Measurements from ENCODE around the gene FBLL1. TPM values are rescaled to one million over a fixed set of nuclear protein-coding genes. Genes with fewer than 3 reads are reported as not detected.

FBLL1 gene
- polyA plus RNA-seq, 1 donor (not counting 4 experiments of a cell fraction or from before 2014, with no cell fraction given) = not detected

DNA sequence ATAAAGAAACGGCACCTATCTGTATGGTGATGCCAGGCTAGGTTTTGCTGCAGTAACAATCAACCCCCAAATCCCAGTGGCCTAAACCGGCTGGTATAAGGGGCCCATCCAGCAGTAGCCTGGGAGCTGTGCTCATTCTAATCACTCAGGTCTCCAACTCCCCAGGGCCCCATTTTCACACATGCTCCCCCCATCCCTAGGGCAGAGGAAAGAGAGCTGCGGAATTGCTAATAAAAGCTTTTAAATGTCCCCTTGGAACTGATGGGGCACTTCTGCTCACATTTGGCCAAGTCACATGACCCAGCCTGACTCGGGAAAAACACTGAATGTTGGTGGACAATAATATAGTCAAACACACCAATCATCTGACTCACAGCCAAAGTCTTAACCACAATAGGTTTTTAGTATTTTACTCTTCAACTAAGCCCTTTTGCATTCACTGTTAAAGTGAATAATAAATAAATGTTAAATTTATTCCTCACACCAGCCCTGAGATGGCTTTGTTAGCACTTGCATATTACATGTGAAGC, 1.6 kb downstream of the FBLL1 start:
- no peak overlapping the region for H3K27ac ChIP-seq (ENCODE audit: control insufficient read depth, insufficient read depth, low read length)
- no peak overlapping the region for H2AFZ ChIP-seq (ENCODE audit: control insufficient read depth, low read length)
- peaks cover 0 to 2% of the 10 kb centered on the region in 2 experiments for H3K36me3 ChIP-seq (ENCODE audit: control insufficient read depth in 2 of 2, extremely low read depth in 1 of 2, insufficient read depth in 2 of 2, low read length in 2 of 2)
- no peak overlapping the region for H3K4me2 ChIP-seq (ENCODE audit: control insufficient read depth, extremely low read depth, insufficient read depth, low read depth, low read length)
- TF ChIP-seq, protein P1, sequence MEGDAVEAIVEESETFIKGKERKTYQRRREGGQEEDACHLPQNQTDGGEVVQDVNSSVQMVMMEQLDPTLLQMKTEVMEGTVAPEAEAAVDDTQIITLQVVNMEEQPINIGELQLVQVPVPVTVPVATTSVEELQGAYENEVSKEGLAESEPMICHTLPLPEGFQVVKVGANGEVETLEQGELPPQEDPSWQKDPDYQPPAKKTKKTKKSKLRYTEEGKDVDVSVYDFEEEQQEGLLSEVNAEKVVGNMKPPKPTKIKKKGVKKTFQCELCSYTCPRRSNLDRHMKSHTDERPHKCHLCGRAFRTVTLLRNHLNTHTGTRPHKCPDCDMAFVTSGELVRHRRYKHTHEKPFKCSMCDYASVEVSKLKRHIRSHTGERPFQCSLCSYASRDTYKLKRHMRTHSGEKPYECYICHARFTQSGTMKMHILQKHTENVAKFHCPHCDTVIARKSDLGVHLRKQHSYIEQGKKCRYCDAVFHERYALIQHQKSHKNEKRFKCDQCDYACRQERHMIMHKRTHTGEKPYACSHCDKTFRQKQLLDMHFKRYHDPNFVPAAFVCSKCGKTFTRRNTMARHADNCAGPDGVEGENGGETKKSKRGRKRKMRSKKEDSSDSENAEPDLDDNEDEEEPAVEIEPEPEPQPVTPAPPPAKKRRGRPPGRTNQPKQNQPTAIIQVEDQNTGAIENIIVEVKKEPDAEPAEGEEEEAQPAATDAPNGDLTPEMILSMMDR (optimal IDR thresholded peaks at IDR 0.05 in 1 of 3, IDR thresholded peaks at IDR 0.05 in 1 of 3, conservative IDR thresholded peaks at IDR 0.05 in 1 of 3; ENCODE audit: extremely low read depth in 1 of 3, insufficient read depth in 2 of 3, low read length in 3 of 3) = no peak
- no peak for TF ChIP-seq EZH2 (IDR thresholded peaks at IDR 0.05; ENCODE audit: low read length)
- H3K9ac ChIP-seq (ENCODE audit: control insufficient read depth, extremely low read depth, insufficient read depth, low read length) = no peak overlapping the region
- no peaks in the 10 kb centered on the region for H3K9me1 ChIP-seq (ENCODE audit: control insufficient read depth, extremely low read depth, insufficient read depth, low read length)
- dilution Hi-C loops (cut with MboI; ENCODE audit: extremely low pct_ligation_motif_present, low sequenced_read_pairs) = no loop called here
- peaks cover 37% of the 10 kb centered on the region for H3K27me3 ChIP-seq (ENCODE audit: control insufficient read depth, extremely low read depth, insufficient read depth, low read length)
- FAIRE-seq (no peak), DNase-seq (ENCODE audit: low read depth, low spot score) (no peak)
- no peaks in the 10 kb centered on the region for H3K79me2 ChIP-seq (ENCODE audit: control insufficient read depth, insufficient read depth, low read length)
- no peak overlapping the region for H3K4me3 ChIP-seq (ENCODE audit: control insufficient read depth in 2 of 3, extremely low read depth in 1 of 3, insufficient read depth in 2 of 3, low read depth in 1 of 3, low read length in 3 of 3)
- H3K9me3 ChIP-seq (ENCODE audit: control insufficient read depth, low read depth, low read length) = peaks cover 2% of the 10 kb centered on the region
- H4K20me1 ChIP-seq (ENCODE audit: control insufficient read depth, extremely low read depth, insufficient read depth, low read length) = no peaks in the 10 kb centered on the region
- no peaks in the 10 kb centered on the region for H3K4me1 ChIP-seq (ENCODE audit: control insufficient read depth, extremely low read depth, insufficient read depth, low read length)

DNA sequence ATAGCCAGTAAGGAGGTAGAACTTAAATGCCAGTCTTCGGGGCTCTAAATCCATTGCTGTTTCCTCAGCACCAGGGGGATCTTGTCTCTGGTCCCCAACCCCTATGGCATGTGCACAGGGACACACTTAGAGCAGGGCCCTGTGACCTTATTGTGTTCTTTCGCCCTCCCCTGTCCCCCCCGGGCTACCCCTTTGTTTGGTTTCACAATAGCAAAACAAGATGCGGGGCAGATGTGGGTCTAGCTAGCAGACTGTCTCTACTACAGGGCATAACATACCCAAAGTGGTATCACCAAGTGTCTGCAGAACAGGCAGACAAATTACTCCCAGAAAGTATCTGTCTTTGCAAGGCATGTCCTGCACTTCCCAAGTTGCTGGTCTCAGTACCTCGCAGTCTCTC, 2.1 kb downstream of the FBLL1 start:
- peaks cover 40% of the 10 kb centered on the region for H3K27me3 ChIP-seq (ENCODE audit: control insufficient read depth, extremely low read depth, insufficient read depth, low read length)
- H3K9me1 ChIP-seq (ENCODE audit: control insufficient read depth, extremely low read depth, insufficient read depth, low read length) = no peaks in the 10 kb centered on the region
- no peak for FAIRE-seq
- no peak overlapping the region for H3K9ac ChIP-seq (ENCODE audit: control insufficient read depth, extremely low read depth, insufficient read depth, low read length)
- no peak overlapping the region for H3K4me2 ChIP-seq (ENCODE audit: control insufficient read depth, extremely low read depth, insufficient read depth, low read depth, low read length)
- H3K27ac ChIP-seq (ENCODE audit: control insufficient read depth, insufficient read depth, low read length) = no peak overlapping the region
- H2AFZ ChIP-seq (ENCODE audit: control insufficient read depth, low read length) = no peak overlapping the region
- TF ChIP-seq, protein P1 (optimal IDR thresholded peaks at IDR 0.05 in 1 of 3, IDR thresholded peaks at IDR 0.05 in 1 of 3, conservative IDR thresholded peaks at IDR 0.05 in 1 of 3; ENCODE audit: extremely low read depth in 1 of 3, insufficient read depth in 2 of 3, low read length in 3 of 3) = no peak
- no peak for TF ChIP-seq EZH2 (IDR thresholded peaks at IDR 0.05; ENCODE audit: low read length)
- no peak for DNase-seq (ENCODE audit: low read depth, low spot score)
- no peak overlapping the region for H3K4me3 ChIP-seq (ENCODE audit: control insufficient read depth in 2 of 3, extremely low read depth in 1 of 3, insufficient read depth in 2 of 3, low read depth in 1 of 3, low read length in 3 of 3)
- H3K79me2 ChIP-seq (ENCODE audit: control insufficient read depth, insufficient read depth, low read length) = no peaks in the 10 kb centered on the region
- no peaks in the 10 kb centered on the region for H3K4me1 ChIP-seq (ENCODE audit: control insufficient read depth, extremely low read depth, insufficient read depth, low read length)
- no peaks in the 10 kb centered on the region for H4K20me1 ChIP-seq (ENCODE audit: control insufficient read depth, extremely low read depth, insufficient read depth, low read length)
- dilution Hi-C loops (cut with MboI; ENCODE audit: extremely low pct_ligation_motif_present, low sequenced_read_pairs) = no loop called here
- H3K36me3 ChIP-seq (ENCODE audit: control insufficient read depth in 2 of 2, extremely low read depth in 1 of 2, insufficient read depth in 2 of 2, low read length in 2 of 2) = peaks cover 0 to 2% of the 10 kb centered on the region in 2 experiments
- H3K9me3 ChIP-seq (ENCODE audit: control insufficient read depth, low read depth, low read length) = peaks cover 2% of the 10 kb centered on the region

All from keratinocyte (primary cell).